DND-41 (cell line): ENCODE data around the gene BTBD17.

Source experiments
- ATAC-seq: fragments of 200-7000 bp; cut with Tn5 transposase; 3 replicates; pipeline ENCODE4 v1.9.1; 2021; ENCODE audit warnings: low read depth; ENCODE audit not compliant: insufficient read depth
- DNase-seq: peaks from one replicate; pipeline ENCODE4 v3.0.0-alpha.2; 2020
- H2AFZ ChIP-seq: 2 replicates; pipeline ENCODE4 v1.6.0; 2012; ENCODE audit warnings: low read depth, low read length
- H3K27ac ChIP-seq: 2 replicates; pipeline ENCODE4 v1.5.1; 2012; ENCODE audit warnings: low read length, inconsistent platforms
- H3K27me3 ChIP-seq: fragments of 200-600 bp; sonication (generic); 2 replicates; pipeline ENCODE4 v1.6.0; 2012; ENCODE audit warnings: low read length, mild to moderate bottlenecking, inconsistent platforms; ENCODE audit not compliant: insufficient read depth, poor library complexity
- H3K36me3 ChIP-seq: 2 replicates; pipeline ENCODE4 v1.5.1; 2012; ENCODE audit warnings: low read length, inconsistent platforms; ENCODE audit not compliant: insufficient read depth
- H3K4me1 ChIP-seq: 2 replicates; pipeline ENCODE4 v1.5.1; 2012; ENCODE audit warnings: mild to moderate bottlenecking, low read length; ENCODE audit not compliant: insufficient read depth
- H3K4me2 ChIP-seq: 2 replicates; pipeline ENCODE4 v1.6.0; 2012; ENCODE audit warnings: mild to moderate bottlenecking, moderate library complexity, low read length, inconsistent platforms; ENCODE audit not compliant: insufficient read depth
- H3K4me3 ChIP-seq, 2 experiments: fragments of 200-600 bp in 1 of 2; shearing (Covaris generic) in 1 of 2; 2 replicates each; pipeline ENCODE4 v1.5.1; 2012 to 2016; ENCODE audit warnings: inconsistent platforms in 2 of 2, low read length in 2 of 2, mild to moderate bottlenecking in 2 of 2, low read depth in 1 of 2, moderate library complexity in 1 of 2
- H3K79me2 ChIP-seq: 2 replicates; pipeline ENCODE4 v1.6.0; 2012; ENCODE audit warnings: low read length, inconsistent platforms; ENCODE audit not compliant: insufficient read depth
- H3K9ac ChIP-seq: 2 replicates; pipeline ENCODE4 v1.6.0; 2012; ENCODE audit warnings: low read depth, mild to moderate bottlenecking, inconsistent platforms, low read length, moderate library complexity
- H3K9me3 ChIP-seq: 2 replicates; pipeline ENCODE4 v1.5.1; 2012; ENCODE audit warnings: low read length, moderate library complexity, mild to moderate bottlenecking, inconsistent platforms; ENCODE audit not compliant: insufficient read depth, severe bottlenecking
- H4K20me1 ChIP-seq: 2 replicates; pipeline ENCODE4 v1.6.0; 2012; ENCODE audit warnings: low read length; ENCODE audit not compliant: insufficient read depth
- CTCF ChIP-seq: IDR thresholded peaks from 2 replicates; pipeline ENCODE4 v1.5.1; 2012; ENCODE audit warnings: borderline replicate concordance, low read length, moderate library complexity, mild to moderate bottlenecking; ENCODE audit not compliant: poor library complexity, severe bottlenecking; ENCODE audit errors: extremely low read depth
- EZH2 ChIP-seq: IDR thresholded peaks from 3 replicates; pipeline ENCODE4 v1.6.1; 2012; ENCODE audit warnings: borderline replicate concordance, low read depth, mild to moderate bottlenecking, moderate library complexity, low read length, inconsistent platforms; ENCODE audit not compliant: severe bottlenecking

Gene BTBD17

GRCh38 chr17:74350486-74350885 lies 11.2 kb downstream of the BTBD17 start:
- H3K4me1 ChIP-seq, result no peaks in the 10 kb centered on the region
- no peak overlapping the region for H3K4me2 ChIP-seq
- H3K27me3 ChIP-seq, result peaks cover 21% of the 10 kb centered on the region
- H2AFZ ChIP-seq, result no peak overlapping the region
- H3K27ac ChIP-seq, result no peak overlapping the region
- DNase-seq (no peak), ATAC-seq (no peak)
- no peaks in the 10 kb centered on the region for H3K9me3 ChIP-seq
- no peaks in the 10 kb centered on the region for H3K79me2 ChIP-seq
- TF ChIP-seq CTCF (no peak), EZH2 (no peak)
- no peak overlapping the region for H3K4me3 ChIP-seq
- peaks cover 14% of the 10 kb centered on the region for H4K20me1 ChIP-seq
- H3K9ac ChIP-seq, result no peak overlapping the region
- H3K36me3 ChIP-seq, result no peaks in the 10 kb centered on the region

GRCh38 chr17:74349120-74349519 lies 12.5 kb downstream of the BTBD17 start:
- H3K9ac ChIP-seq, result no peak overlapping the region
- H3K4me3 ChIP-seq, result no peak overlapping the region
- H3K27ac ChIP-seq, result no peak overlapping the region
- no peak for TF ChIP-seq CTCF
- TF ChIP-seq EZH2, result no peak
- H3K27me3 ChIP-seq, result peaks cover 14% of the 10 kb centered on the region
- H3K4me1 ChIP-seq, result no peaks in the 10 kb centered on the region
- ATAC-seq (no peak), DNase-seq (no peak)
- H3K9me3 ChIP-seq, result no peaks in the 10 kb centered on the region
- no peaks in the 10 kb centered on the region for H3K79me2 ChIP-seq
- H3K4me2 ChIP-seq, result no peak overlapping the region
- H4K20me1 ChIP-seq, result peaks cover 9% of the 10 kb centered on the region
- H3K36me3 ChIP-seq, result no peaks in the 10 kb centered on the region
- H2AFZ ChIP-seq, result no peak overlapping the region

GRCh38 chr17:74347646-74348045 lies 14.0 kb downstream of the BTBD17 start:
- Histone ChIP-seq H3K4me3 (no peak overlapping the region), H3K36me3 (no peaks in the 10 kb centered on the region), H3K79me2 (no peaks in the 10 kb centered on the region), H4K20me1 (peaks cover 8% of the 10 kb centered on the region; the same call in 1 of the 2 replicates), H3K27me3 (peaks cover 4% of the 10 kb centered on the region), H3K4me1 (no peaks in the 10 kb centered on the region), H3K9ac (no peak overlapping the region), H3K27ac (no peak overlapping the region), H2AFZ (no peak overlapping the region), H3K9me3 (no peaks in the 10 kb centered on the region), H3K4me2 (no peak overlapping the region)
- ATAC-seq (no peak), DNase-seq (no peak)
- no peak for TF ChIP-seq EZH2
- TF ChIP-seq CTCF, result no peak
